H1 (cell line): Measurements from ENCODE around the gene MSI2. TPM values are rescaled to one million over a fixed set of nuclear protein-coding genes. Genes with fewer than 3 reads are reported as not detected.

ENCODE experiments used
- CTCF ChIA-PET: fragments of 300-600 bp; sonication (Branson Sonifier 250); formaldehyde crosslinking; loops from one replicate; lab custom pipeline; 2021; ENCODE audit not compliant: partially characterized antibody; lab: Charles Lee
- POLR2A ChIA-PET: fragments of 300-600 bp; sonication (Branson Sonifier 250); formaldehyde crosslinking; loops from one replicate; lab custom pipeline; 2021; ENCODE audit warnings: inconsistent platforms; ENCODE audit not compliant: partially characterized antibody; lab: Charles Lee
- DNase-seq, 2 experiments: peaks; one replicate each; pipeline versions ENCODE4 v3.0.0 to v3.0.0-alpha.2; 2010 to 2022; ENCODE audit warnings: low spot score in 2 of 2, low read depth in 1 of 2, mixed read lengths in 1 of 2
- FAIRE-seq: peaks from 2 replicates; lab custom pipeline; 2011; peaks lifted over from hg19 to GRCh38; lab: Jason Lieb, UNC
- H2AFZ ChIP-seq: 2 replicates; pipeline ENCODE4 v1.8.1; 2012; ENCODE audit warnings: low read length, inconsistent platforms
- H2AK5ac ChIP-seq: 2 replicates; pipeline ENCODE4 v1.6.1; 2013; ENCODE audit warnings: low read depth, low read length
- H2BK120ac ChIP-seq: replicated peaks from 2 replicates; pipeline ENCODE3; 2013; ENCODE audit warnings: low read depth, low read length, inconsistent platforms
- H2BK12ac ChIP-seq: 2 replicates; pipeline ENCODE4 v1.6.1; 2013; ENCODE audit warnings: low read depth, low read length
- H2BK15ac ChIP-seq: 2 replicates; pipeline ENCODE4 v1.6.1; 2013; ENCODE audit warnings: low read length
- H2BK20ac ChIP-seq: 2 replicates; pipeline ENCODE4 v1.6.1; 2013; ENCODE audit warnings: low read length
- H2BK5ac ChIP-seq: 2 replicates; pipeline ENCODE4 v1.6.1; 2013; ENCODE audit warnings: low read depth, low read length
- H3K14ac ChIP-seq: 2 replicates; pipeline ENCODE4 v1.6.1; 2013; ENCODE audit warnings: inconsistent platforms; ENCODE audit not compliant: insufficient read length
- H3K18ac ChIP-seq: 2 replicates; pipeline ENCODE4 v1.6.1; 2013; ENCODE audit warnings: low read length; ENCODE audit errors: extremely low read depth
- H3K23ac ChIP-seq: 2 replicates; pipeline ENCODE4 v1.6.1; 2013; ENCODE audit warnings: inconsistent platforms; ENCODE audit not compliant: insufficient read length
- H3K23me2 ChIP-seq: 2 replicates; pipeline ENCODE4 v1.6.1; 2013; ENCODE audit warnings: low read depth, low read length
- H3K27ac ChIP-seq: 2 replicates; pipeline ENCODE4 v1.6.1; 2011; ENCODE audit warnings: low read depth, low read length, inconsistent platforms
- H3K27me3 ChIP-seq, 4 experiments: replicated peaks in 1 of 4; 1 replicate in 1 of 4; 2 replicates in 3 of 4; pipeline versions ENCODE4 v1.6.1 to v1.8.1; 2011 to 2013; ENCODE audit warnings: low read length in 3 of 4, mild to moderate bottlenecking in 3 of 4, inconsistent platforms in 2 of 4, mixed read lengths in 2 of 4, moderate library complexity in 1 of 4; ENCODE audit not compliant: control insufficient read depth in 3 of 4, insufficient read depth in 3 of 4; ENCODE audit errors: extremely low read depth in 1 of 4
- H3K36me3 ChIP-seq, 4 experiments: 2 replicates each; pipeline versions ENCODE4 v1.6.1 to v1.8.1; 2011 to 2013; ENCODE audit warnings: mild to moderate bottlenecking in 4 of 4, low read length in 3 of 4, moderate library complexity in 2 of 4, control low read depth in 1 of 4, inconsistent platforms in 1 of 4; ENCODE audit not compliant: insufficient read depth in 4 of 4, control insufficient read depth in 2 of 4
- H3K4ac ChIP-seq: replicated peaks from 2 replicates; pipeline ENCODE3; 2013; ENCODE audit warnings: low read length, low read depth, mixed read lengths, inconsistent platforms; ENCODE audit not compliant: insufficient read length
- H3K4me1 ChIP-seq, 4 experiments: replicated peaks in 1 of 4; 1 replicate in 1 of 4; 2 replicates in 3 of 4; pipeline versions ENCODE4 v1.6.1 to v1.8.1; 2011 to 2013; ENCODE audit warnings: low read length in 3 of 4, inconsistent platforms in 2 of 4, mixed read lengths in 1 of 4; ENCODE audit not compliant: insufficient read depth in 4 of 4, control insufficient read depth in 3 of 4
- H3K4me2 ChIP-seq, 2 experiments: 2 replicates each; pipeline versions ENCODE4 v1.6.1 to v1.8.1; 2011 to 2013; ENCODE audit warnings: low read depth in 2 of 2, low read length in 2 of 2, control low read depth in 1 of 2, inconsistent platforms in 1 of 2, mild to moderate bottlenecking in 1 of 2; ENCODE audit not compliant: insufficient read depth in 1 of 2
- H3K4me3 ChIP-seq, 4 experiments: fragments of 200-600, 300-600 bp in 1 of 4; sonication (generic), shearing (Covaris generic), sonication (Bioruptor Twin) in 1 of 4; 2 replicates each; pipeline versions ENCODE4 v1.5.1 to v1.8.1; 2011 to 2016; ENCODE audit warnings: low read length in 4 of 4, low read depth in 3 of 4, control low read depth in 2 of 4, inconsistent platforms in 2 of 4, mild to moderate bottlenecking in 2 of 4, mixed read lengths in 1 of 4, moderate library complexity in 1 of 4; ENCODE audit not compliant: insufficient read depth in 2 of 4; ENCODE audit errors: extremely low read depth in 1 of 4
- H3K56ac ChIP-seq: replicated peaks from 2 replicates; pipeline ENCODE3; 2013; ENCODE audit warnings: low read depth, mild to moderate bottlenecking, mixed read lengths, low read length, inconsistent platforms; ENCODE audit not compliant: insufficient read length
- H3K79me1 ChIP-seq: 2 replicates; pipeline ENCODE4 v1.6.1; 2013; ENCODE audit warnings: low read depth, low read length, control low read depth
- H3K79me2 ChIP-seq, 2 experiments: 2 replicates each; pipeline versions ENCODE4 v1.6.1 to v1.8.1; 2012 to 2013; ENCODE audit warnings: low read length in 2 of 2, mild to moderate bottlenecking in 2 of 2, inconsistent platforms in 1 of 2; ENCODE audit not compliant: insufficient read depth in 2 of 2, control insufficient read depth in 1 of 2
- H3K9ac ChIP-seq, 4 experiments: replicated peaks in 1 of 4; 1 replicate in 1 of 4; 2 replicates in 3 of 4; pipeline versions ENCODE4 v1.6.1 to v1.8.1; 2011 to 2013; ENCODE audit warnings: low read depth in 3 of 4, low read length in 3 of 4, control low read depth in 2 of 4, mild to moderate bottlenecking in 2 of 4, moderate library complexity in 2 of 4, inconsistent platforms in 1 of 4; ENCODE audit errors: extremely low read depth in 1 of 4
- H3K9me3 ChIP-seq, 2 experiments: 2 replicates each; pipeline versions ENCODE4 v1.6.1 to v1.8.1; 2012 to 2013; ENCODE audit warnings: mild to moderate bottlenecking in 2 of 2, moderate library complexity in 2 of 2, control low read depth in 1 of 2, inconsistent platforms in 1 of 2, low read depth in 1 of 2, low read length in 1 of 2, mixed read lengths in 1 of 2; ENCODE audit not compliant: insufficient read depth in 2 of 2
- H4K20me1 ChIP-seq, 2 experiments: replicated peaks in 1 of 2; 2 replicates each; pipeline versions ENCODE3 to v1.8.1; 2011 to 2013; ENCODE audit warnings: inconsistent platforms in 2 of 2, low read length in 2 of 2, mild to moderate bottlenecking in 1 of 2; ENCODE audit not compliant: insufficient read depth in 2 of 2, control insufficient read depth in 1 of 2
- H4K5ac ChIP-seq: 2 replicates; pipeline ENCODE4 v1.6.1; 2013; ENCODE audit warnings: low read length, low read depth, mixed read lengths, inconsistent platforms; ENCODE audit not compliant: insufficient read length
- H4K8ac ChIP-seq: 2 replicates; pipeline ENCODE4 v1.8.0; 2013; ENCODE audit warnings: mild to moderate bottlenecking, moderate library complexity, low read length, inconsistent platforms; ENCODE audit not compliant: insufficient read depth; ENCODE audit errors: extremely low read depth
- H4K91ac ChIP-seq: replicated peaks from 2 replicates; pipeline ENCODE3; 2013; ENCODE audit warnings: low read length, mixed read lengths, inconsistent platforms; ENCODE audit not compliant: insufficient read length
- CBX8 ChIP-seq: fragments of 300-800, 300-1000 bp; sonication (generic); IDR thresholded peaks from 2 replicates; pipeline ENCODE4 v1.7.1; 2016; ENCODE audit warnings: low read depth, low read length, borderline replicate concordance
- CHD1 ChIP-seq: IDR thresholded peaks from 2 replicates; pipeline ENCODE4 v1.6.1; 2012; ENCODE audit warnings: low read depth, low read length, improper control_type of control experiment
- EZH2 ChIP-seq: fragments of 200-600 bp; sonication (generic); IDR thresholded peaks from 2 replicates; pipeline ENCODE4 v1.7.1; 2012; ENCODE audit warnings: low read depth, mild to moderate bottlenecking, moderate library complexity, low read length, inconsistent platforms; ENCODE audit not compliant: severe bottlenecking
- GABPA ChIP-seq: IDR thresholded peaks from 2 replicates; pipeline ENCODE4 v1.6.1; 2011; ENCODE audit warnings: mild to moderate bottlenecking, low read length, moderate library complexity, borderline replicate concordance; ENCODE audit not compliant: insufficient read depth
- MAFK ChIP-seq: IDR thresholded peaks from 2 replicates; pipeline ENCODE4 v1.6.1; 2012; ENCODE audit warnings: low read depth, mild to moderate bottlenecking, improper control_type of control experiment, low read length
- RFX5 ChIP-seq: IDR thresholded peaks from 2 replicates; pipeline ENCODE4 v1.6.1; 2011; ENCODE audit warnings: low read depth, low read length, improper control_type of control experiment, borderline replicate concordance
- RNF2 ChIP-seq: fragments of 200-900, 300-1000 bp; sonication (generic); IDR thresholded peaks from 2 replicates; pipeline ENCODE4 v1.7.1; 2016; ENCODE audit warnings: borderline replicate concordance, low read depth, mild to moderate bottlenecking, antibody characterized with exemption, low read length; ENCODE audit not compliant: poor library complexity, severe bottlenecking; ENCODE audit errors: missing control alignments
- SIRT6 ChIP-seq: IDR thresholded peaks from one replicate; pipeline ENCODE4 v1.7.1; 2012; ENCODE audit warnings: low read length, inconsistent platforms
- SP4 ChIP-seq: IDR thresholded peaks from 2 replicates; pipeline ENCODE4 v1.6.1; 2012; ENCODE audit warnings: low read length, inconsistent platforms
- TBP ChIP-seq: IDR thresholded peaks from 2 replicates; pipeline ENCODE4 v1.6.1; 2011; ENCODE audit warnings: low read depth, low read length, improper control_type of control experiment
- WGBS, 2 experiments: shearing (Covaris generic) in 1 of 2; methylation state at CpG; one replicate each; pipeline versions ENCODE4 v1.1.6 to v1.1.7; 2013 to 2015; ENCODE audit warnings: low lambda C conversion rate in 2 of 2, mixed read lengths in 2 of 2, inconsistent platforms in 1 of 2, low coverage in 1 of 2, missing lambda C conversion rate in 1 of 2; ENCODE audit not compliant: insufficient replicate concordance in 2 of 2, insufficient coverage in 1 of 2, insufficient read length in 1 of 2; ENCODE audit errors: extremely low coverage in 1 of 2, missing lambda C conversion rate in 1 of 2; 5-methylcytosine and 5-hydroxymethylcytosine counted together
- polyA plus RNA-seq, 7 experiments: library from polyadenylated mRNA; depleted of rRNA in 3 of 7; stranded (reverse) in 5 of 7; unstranded in 2 of 7; fragments of >200 nt in 5 of 7; fragments of 200-250 nt in 2 of 7; gene quantifications; 1 replicate in 5 of 7; 2 replicates in 1 of 7; 4 replicates in 1 of 7; pipeline versions ENCODE4 v1.2.1 to v1.2.3, GENCODE V29; 2011 to 2013; ENCODE audit warnings: missing spikeins in 2 of 7, mixed read lengths in 2 of 7
- total RNA-seq: library from RNA; stranded (reverse); fragmentation: NEBNext Ultra II Directional; extraction: Animal tissue kit (Norgen Biotek cat#: 25700); gene quantifications from 2 replicates; pipeline ENCODE4 v1.2.1, GENCODE V29; 2021

The MSI2 gene
- total and polyA plus RNA-seq, 2 of the 8 experiments (the other 6 are each of a cell fraction or from before 2014, with no cell fraction given), result 36.7 to 80.6 TPM

DNA sequence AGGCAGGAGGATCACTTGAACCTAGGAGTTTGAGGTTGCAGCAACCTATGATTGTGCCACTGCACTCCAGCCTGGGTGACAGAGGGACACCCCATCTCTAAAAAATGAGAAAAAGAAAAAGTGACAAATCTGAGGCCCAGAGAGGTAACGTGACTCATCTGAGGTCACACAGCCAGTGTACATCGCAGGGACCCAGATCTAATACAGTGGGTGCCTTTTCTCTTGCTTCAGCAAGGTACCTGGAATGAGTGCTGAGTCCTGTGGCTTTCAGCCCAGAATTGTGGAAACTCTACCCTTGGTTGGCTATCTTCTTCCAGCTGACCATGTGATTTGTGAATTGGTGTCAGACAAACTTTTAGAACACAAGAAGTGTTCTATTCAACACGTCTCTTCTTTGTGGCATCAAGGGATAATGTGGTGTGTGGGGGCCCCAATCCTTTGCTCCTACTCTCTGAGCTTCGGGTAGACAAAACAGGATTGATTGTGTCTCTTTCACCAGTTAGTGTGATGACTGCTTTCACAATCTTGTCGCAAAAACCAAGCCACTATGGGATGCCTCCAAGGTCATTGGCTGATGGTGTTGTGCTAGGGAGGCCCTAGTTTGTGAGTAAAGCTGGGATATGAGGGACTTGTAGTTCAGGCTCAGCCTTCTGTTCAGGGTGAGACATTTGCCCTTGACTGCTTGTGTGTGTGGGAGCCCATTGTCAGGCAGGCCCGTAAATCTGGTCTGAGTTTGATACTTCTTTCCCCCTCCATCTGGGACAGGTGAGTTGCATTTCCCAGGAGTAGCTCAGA lies 71.0 kb downstream of the MSI2 start:
- H3K79me2 ChIP-seq, result peaks cover 0 to 59% of the 10 kb centered on the region in 2 experiments; a peak in 3 of 4 replicates
- H3K23ac ChIP-seq, result no peak overlapping the region
- H3K79me1 ChIP-seq, result peaks cover 5% of the 10 kb centered on the region
- no peak overlapping the region for H3K27ac ChIP-seq
- H3K4me1 ChIP-seq, result peaks cover 0 to 8% (median 4%) of the 10 kb centered on the region in 4 experiments; a peak in 6 of 7 replicates
- no peak overlapping the region for H2BK20ac ChIP-seq
- no peak overlapping the region for H4K8ac ChIP-seq
- peaks cover 0 to 5% (median 0%) of the 10 kb centered on the region in 4 experiments; a peak in 1 of 8 replicates for H3K36me3 ChIP-seq
- H2AK5ac ChIP-seq, result no peak overlapping the region
- 88% methylated on average over 6 of the region's 6 CpGs; no CpG with 5 or more reads in 1 of the 2 experiments for WGBS, 2 experiments
- H3K56ac ChIP-seq, result no peak overlapping the region
- no peak overlapping the region for H2BK5ac ChIP-seq
- H3K23me2 ChIP-seq, result peaks cover 3% of the 10 kb centered on the region; the same call in 1 of the 2 replicates
- H4K91ac ChIP-seq, result no peak overlapping the region
- ChIA-PET CTCF (interaction anchor here (0.9 kb wide), 1 partner anchor 28 kb away, joined by 3 read pairs; no protein-coding TSS in a partner anchor), POLR2A (no interaction called here)
- FAIRE-seq (no peak), DNase-seq (no peak)
- no peak overlapping the region for H2BK120ac ChIP-seq
- H3K4me2 ChIP-seq, result no peak overlapping the region
- H3K18ac ChIP-seq, result no peak overlapping the region
- H4K5ac ChIP-seq, result no peak overlapping the region
- H3K27me3 ChIP-seq, result no peaks in the 10 kb centered on the region
- no peak overlapping the region for H3K4ac ChIP-seq
- H2AFZ ChIP-seq, result no peak overlapping the region
- H3K4me3 ChIP-seq, result no peak overlapping the region
- peaks cover 3 to 17% of the 10 kb centered on the region in 2 experiments for H4K20me1 ChIP-seq
- no peak overlapping the region for H2BK15ac ChIP-seq
- H3K9ac ChIP-seq, result peak overlapping the region in 1 of 4 experiments; percentile 40; a peak in 1 of 7 replicates
- H3K14ac ChIP-seq, result no peak overlapping the region
- TF ChIP-seq SIRT6, result no peak
- no peak for TF ChIP-seq TBP
- TF ChIP-seq RNF2, result no peak
- no peak for TF ChIP-seq GABPA
- no peak for TF ChIP-seq EZH2
- no peak for TF ChIP-seq CHD1
- TF ChIP-seq CBX8, result no peak
- no peak for TF ChIP-seq MAFK
- no peak for TF ChIP-seq RFX5
- no peak for TF ChIP-seq SP4
- H2BK12ac ChIP-seq, result no peak overlapping the region
- no peaks in the 10 kb centered on the region for H3K9me3 ChIP-seq
